Activated CD4-positive, alpha-beta T cell treated with anti-CD3 and anti-CD28 coated beads, Interleukin-2, amount 50 U/mL, for 48 hours (primary cell): Measurements from ENCODE around the gene DAPK2.
"Not testable (repeated sequence)": the region's sequence is repeated elsewhere in the genome, so short reads cannot be mapped to it uniquely, and the experiment has no call there.

Source experiments
- DNase-seq, 2 experiments: peaks; one replicate each; pipeline ENCODE4 v3.0.0-alpha.2; 2020

The DAPK2 gene

GRCh38 chr15:64046421-64047153, at the start of gene DAPK2:
Gene DAPK2 (minus strand): TSS chr15:64046485. CDS start chr15:64040261, 6,224 bp downstream.
- peak; percentile 72 to 74 for DNase-seq

GRCh38 chr15:64095431-64095794, 49.1 kb upstream of the DAPK2 start:
- DNase-seq = no peak

GRCh38 chr15:64093627-64094417, 47.5 kb upstream of the DAPK2 start, which contains the start of gene CIAO2A:
Gene CIAO2A (minus strand): TSS chr15:64093838. CDS start chr15:64093768, 70 bp downstream.
- peak; percentile 93 to 96 for DNase-seq

GRCh38 chr15:64092864-64093626, 46.8 kb upstream of the DAPK2 start:
- peak; percentile 46 to 58 for DNase-seq

GRCh38 chr15:64092075-64092820, 46.0 kb upstream of the DAPK2 start:
- DNase-seq = no peak

GRCh38 chr15:64090527-64090926, 44.2 kb upstream of the DAPK2 start:
- no peak for DNase-seq

GRCh38 chr15:64089543-64090280, 43.4 kb upstream of the DAPK2 start:
- no peak for DNase-seq

GRCh38 chr15:64082757-64083156, 36.5 kb upstream of the DAPK2 start:
- DNase-seq = no peak

GRCh38 chr15:64073496-64073895, 27.2 kb upstream of the DAPK2 start:
- not testable (repeated sequence) for DNase-seq

- DNase-seq = no peak
These were observed 26.5 kb upstream of the DAPK2 start for GRCh38 chr15:64072812-64073211.

- no peak for DNase-seq
These were observed 25.9 kb upstream of the DAPK2 start for GRCh38 chr15:64071931-64072765.

GRCh38 chr15:64070965-64071851, 24.9 kb upstream of the DAPK2 start:
- no peak for DNase-seq

- no peak for DNase-seq
These were observed 23.8 kb upstream of the DAPK2 start for GRCh38 chr15:64070106-64070505.

- DNase-seq = no peak
These were observed 21.8 kb upstream of the DAPK2 start for GRCh38 chr15:64068133-64068532.

- DNase-seq = peak; percentile 70 to 77
These were observed 21.3 kb upstream of the DAPK2 start for GRCh38 chr15:64067564-64068030.

GRCh38 chr15:64066451-64066850, 20.2 kb upstream of the DAPK2 start:
- DNase-seq = no peak

GRCh38 chr15:64060716-64061115, 14.4 kb upstream of the DAPK2 start:
- DNase-seq = no peak

GRCh38 chr15:64059104-64059503, 12.8 kb upstream of the DAPK2 start:
- not testable (repeated sequence) for DNase-seq

- no peak for DNase-seq
These were observed 12.0 kb upstream of the DAPK2 start for GRCh38 chr15:64058279-64058678.

GRCh38 chr15:64053674-64054073, 7.4 kb upstream of the DAPK2 start:
- DNase-seq = not testable (repeated sequence)
